Effector memory CD4-positive, alpha-beta T cell (primary cell): ENCODE measurements around the gene GIMAP5.

Source experiments
- DNase-seq, 3 donors: peaks; one replicate each; pipeline ENCODE4 v3.0.0-alpha.2; 2020
- H3K27ac ChIP-seq: 2 replicates; pipeline ENCODE4 v1.7.0; 2013; ENCODE audit warnings: mild to moderate bottlenecking, low read length, moderate library complexity; ENCODE audit not compliant: insufficient read depth, poor library complexity, severe bottlenecking
- H3K27me3 ChIP-seq: replicated peaks from 2 replicates; pipeline ENCODE4 v1.7.0; 2013; ENCODE audit warnings: mild to moderate bottlenecking, low read length; ENCODE audit not compliant: insufficient read depth, control insufficient read depth, poor library complexity, severe bottlenecking
- H3K36me3 ChIP-seq: 2 replicates; pipeline ENCODE4 v1.7.0; 2013; ENCODE audit warnings: mild to moderate bottlenecking, low read length, moderate library complexity; ENCODE audit not compliant: control insufficient read depth, insufficient read depth
- H3K4me1 ChIP-seq: 2 replicates; pipeline ENCODE4 v1.7.0; 2013; ENCODE audit warnings: low read length, mild to moderate bottlenecking; ENCODE audit not compliant: control insufficient read depth, insufficient read depth, poor library complexity, severe bottlenecking
- H3K4me3 ChIP-seq: 2 replicates; pipeline ENCODE4 v1.7.0; 2013; ENCODE audit warnings: low read length, low read depth, mild to moderate bottlenecking; ENCODE audit not compliant: insufficient read depth, poor library complexity, severe bottlenecking
- H3K9me3 ChIP-seq: 2 replicates; pipeline ENCODE4 v1.7.0; 2013; ENCODE audit warnings: mild to moderate bottlenecking, low read length, moderate library complexity; ENCODE audit not compliant: control insufficient read depth

Gene GIMAP5

GRCh38 chr7:150719960-150720891 lies 17.0 kb upstream of the GIMAP5 start:
- Histone ChIP-seq H3K4me3 (peak overlapping the region; percentile 90), H3K36me3 (peaks cover 58% of the 10 kb centered on the region), H3K9me3 (no peaks in the 10 kb centered on the region), H3K27me3 (no peaks in the 10 kb centered on the region), H3K27ac (no peak overlapping the region), H3K4me1 (peaks cover 44% of the 10 kb centered on the region)
- no peak for DNase-seq

GRCh38 chr7:150721970-150722373 lies 15.2 kb upstream of the GIMAP5 start:
- Histone ChIP-seq H3K9me3 (peaks cover 8% of the 10 kb centered on the region), H3K27me3 (no peaks in the 10 kb centered on the region), H3K36me3 (peaks cover 58% of the 10 kb centered on the region), H3K27ac (no peak overlapping the region), H3K4me1 (peaks cover 35% of the 10 kb centered on the region), H3K4me3 (no peak overlapping the region)
- DNase-seq = no peak

DNA sequence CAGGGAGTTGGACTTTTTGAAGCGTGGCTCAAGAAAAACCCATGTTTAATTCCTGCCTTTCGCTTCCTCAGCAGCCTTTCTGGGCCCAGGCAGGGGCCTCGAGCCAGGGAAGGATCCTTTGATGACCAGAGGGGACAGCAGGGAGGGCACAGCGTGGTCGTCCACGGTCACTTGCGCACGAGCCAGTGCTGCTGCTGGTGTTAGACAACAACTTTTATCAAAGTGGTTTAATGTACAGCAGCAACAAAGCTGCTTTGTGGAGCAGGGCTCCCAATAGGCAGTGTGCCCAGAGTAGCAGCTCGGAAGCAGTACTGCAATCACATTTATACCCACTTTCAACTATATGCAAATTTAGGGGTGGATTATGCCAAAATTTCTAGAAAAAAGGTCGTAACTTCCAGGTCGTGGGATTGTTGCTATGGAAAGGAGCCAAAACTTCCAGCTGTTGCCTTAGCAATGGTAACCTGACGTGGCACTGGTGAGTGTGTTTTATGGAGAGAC lies 14.7 kb upstream of the GIMAP5 start:
- Histone ChIP-seq H3K27ac (no peak overlapping the region), H3K9me3 (peaks cover 12% of the 10 kb centered on the region), H3K4me3 (no peak overlapping the region), H3K36me3 (peaks cover 60% of the 10 kb centered on the region), H3K4me1 (peaks cover 35% of the 10 kb centered on the region), H3K27me3 (no peaks in the 10 kb centered on the region)
- no peak for DNase-seq

DNA sequence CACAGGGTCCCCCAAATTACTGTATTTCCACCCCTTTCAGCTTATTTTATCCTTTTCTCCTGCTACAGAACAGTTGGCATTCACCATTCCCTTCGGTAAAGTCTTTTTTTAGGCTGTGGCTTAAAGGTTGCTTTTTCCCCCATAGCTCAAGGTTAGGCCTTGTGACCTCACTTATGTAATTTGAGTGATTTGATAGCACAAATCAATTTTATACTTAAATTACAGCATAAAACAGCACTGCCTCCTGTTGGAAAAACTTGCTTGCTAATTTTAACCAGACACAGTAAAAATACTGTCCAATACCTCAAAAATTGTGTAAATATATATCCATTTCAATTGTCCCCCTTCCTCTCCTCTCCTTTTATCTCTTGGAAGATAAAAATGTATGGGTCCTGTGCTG lies 13.8 kb upstream of the GIMAP5 start:
- H3K4me3 ChIP-seq = no peak overlapping the region
- H3K27ac ChIP-seq = no peak overlapping the region
- H3K36me3 ChIP-seq = peaks cover 60% of the 10 kb centered on the region

GRCh38 chr7:150727381-150727780 lies 9.8 kb upstream of the GIMAP5 start:
- Histone ChIP-seq H3K9me3 (peaks cover 21% of the 10 kb centered on the region), H3K4me3 (no peak overlapping the region), H3K27me3 (no peaks in the 10 kb centered on the region), H3K27ac (no peak overlapping the region), H3K4me1 (peaks cover 11% of the 10 kb centered on the region), H3K36me3 (peaks cover 21% of the 10 kb centered on the region)
- DNase-seq = no peak

More for the DNA sequence above, 13.8 kb upstream of the GIMAP5 start:
- H3K4me1 ChIP-seq = peaks cover 33% of the 10 kb centered on the region
- H3K27me3 ChIP-seq = no peaks in the 10 kb centered on the region
- peaks cover 21% of the 10 kb centered on the region for H3K9me3 ChIP-seq
- no peak for DNase-seq

GRCh38 chr7:150728011-150728410 lies 9.2 kb upstream of the GIMAP5 start:
- peaks cover 12% of the 10 kb centered on the region for H3K4me1 ChIP-seq
- no peak overlapping the region for H3K4me3 ChIP-seq
- H3K9me3 ChIP-seq = peaks cover 21% of the 10 kb centered on the region
- no peak overlapping the region for H3K27ac ChIP-seq
- no peaks in the 10 kb centered on the region for H3K27me3 ChIP-seq
- no peak for DNase-seq
- H3K36me3 ChIP-seq = peaks cover 15% of the 10 kb centered on the region

DNA sequence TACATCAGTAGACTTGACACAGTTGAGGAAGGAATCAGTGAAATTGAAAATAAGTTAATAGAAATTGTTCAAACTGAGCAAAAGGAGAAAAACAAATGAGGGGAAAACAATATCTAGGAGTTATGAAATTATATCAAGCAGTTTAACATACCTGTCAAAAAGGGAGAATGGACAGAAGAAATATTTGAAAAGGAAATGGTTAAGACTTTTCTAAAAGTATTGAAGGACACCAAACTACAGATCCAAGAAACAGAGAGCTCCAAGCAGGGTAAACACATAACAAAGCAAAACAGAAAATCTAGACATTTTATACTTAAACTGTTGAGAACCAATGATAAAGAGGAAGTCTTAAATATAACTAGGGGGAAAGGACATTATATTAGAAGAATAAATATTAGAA lies 8.6 kb upstream of the GIMAP5 start:
- peaks cover 18% of the 10 kb centered on the region for H3K4me1 ChIP-seq
- H3K27me3 ChIP-seq = no peaks in the 10 kb centered on the region
- no peak overlapping the region for H3K4me3 ChIP-seq
- peaks cover 21% of the 10 kb centered on the region for H3K9me3 ChIP-seq
- no peak for DNase-seq
- H3K36me3 ChIP-seq = peaks cover 10% of the 10 kb centered on the region
- H3K27ac ChIP-seq = no peak overlapping the region

DNA sequence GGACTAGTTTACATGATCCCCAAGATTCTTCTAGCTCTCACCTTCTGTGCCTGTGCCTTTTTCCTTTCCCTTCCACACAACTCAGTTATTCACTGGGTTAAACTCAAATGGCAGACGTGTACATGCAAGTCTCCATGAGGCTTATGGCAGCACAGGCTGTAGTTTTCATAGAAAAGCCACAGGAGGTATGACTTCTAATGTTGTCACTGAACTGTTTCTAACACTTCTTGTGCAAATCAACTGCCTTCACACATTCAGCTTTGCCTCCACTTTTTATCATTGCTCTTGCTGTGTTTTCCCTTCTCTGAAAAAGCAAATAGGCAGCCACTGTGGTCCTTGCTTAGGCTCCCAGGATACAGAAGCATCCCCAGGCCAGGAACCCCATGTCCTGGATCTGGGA lies 5.3 kb upstream of the GIMAP5 start:
- H3K27ac ChIP-seq = peak overlapping the region; percentile 85

GRCh38 chr7:150732786-150733481 lies 4.3 kb upstream of the GIMAP5 start:
- Histone ChIP-seq H3K27ac (peak overlapping the region; percentile 85), H3K9me3 (peaks cover 5% of the 10 kb centered on the region)

More for the DNA sequence above, 5.3 kb upstream of the GIMAP5 start:
- no peaks in the 10 kb centered on the region for H3K27me3 ChIP-seq
- peaks cover 3% of the 10 kb centered on the region for H3K36me3 ChIP-seq
- no peak for DNase-seq
- peaks cover 13% of the 10 kb centered on the region for H3K9me3 ChIP-seq
- H3K4me3 ChIP-seq = no peak overlapping the region
- H3K4me1 ChIP-seq = peaks cover 45% of the 10 kb centered on the region

More at GRCh38 chr7:150732786-150733481, 4.3 kb upstream of the GIMAP5 start:
- no peak for DNase-seq
- Histone ChIP-seq H3K4me1 (peaks cover 47% of the 10 kb centered on the region), H3K4me3 (no peak overlapping the region), H3K27me3 (no peaks in the 10 kb centered on the region), H3K36me3 (no peaks in the 10 kb centered on the region)
